Breast epithelium (tissue), 4 donors: ENCODE measurements around the gene PAIP2B. TPM values are rescaled to one million over a fixed set of nuclear protein-coding genes. Genes with fewer than 3 reads are reported as not detected.
A peak's percentile ranks its signal among the peaks of the same experiment; 100 is the strongest.

Experiments used
- DNase-seq, 2 donors: peaks; one replicate each; pipeline ENCODE4 v3.0.0-alpha.2; 2019; ENCODE audit warnings: low spot score in 2 of 2
- H3K27ac ChIP-seq, 2 donors: fragments of 200-600 bp; sonication (generic) in 1 of 2; one replicate each; pipeline ENCODE4 v1.5.1; 2016 to 2019; ENCODE audit warnings: mild to moderate bottlenecking in 1 of 2
- H3K27me3 ChIP-seq, 2 donors: fragments of 200-600 bp; sonication (generic) in 1 of 2; one replicate each; pipeline versions ENCODE4 v1.5.1 to v1.6.0; 2017 to 2019; ENCODE audit warnings: control low read depth in 1 of 2, mild to moderate bottlenecking in 1 of 2
- H3K36me3 ChIP-seq: fragments of 200-600 bp; one replicate; pipeline ENCODE4 v1.5.1; 2019
- H3K4me1 ChIP-seq, 2 donors: fragments of 200-600 bp; sonication (generic); one replicate each; pipeline ENCODE4 v1.5.1; 2016 to 2019; ENCODE audit warnings: control low read depth in 1 of 2
- H3K4me3 ChIP-seq, 3 donors: fragments of 200-600 bp; sonication (generic); 1 replicate in 2 of 3; 2 replicates in 1 of 3; pipeline ENCODE4 v1.5.1; 2016 to 2019; ENCODE audit warnings: mild to moderate bottlenecking in 3 of 3, moderate library complexity in 2 of 3
- H3K9me3 ChIP-seq, 2 donors: fragments of 200-600 bp; sonication (generic) in 1 of 2; one replicate each; pipeline ENCODE4 v1.5.1; 2016 to 2019; ENCODE audit warnings: control low read depth in 1 of 2
- POLR2A ChIP-seq: fragments of 450-650 bp; IDR thresholded peaks from one replicate; pipeline ENCODE4 v1.6.1; 2016; ENCODE audit warnings: antibody characterized with exemption, mild to moderate bottlenecking, moderate library complexity
- POLR2AphosphoS5 ChIP-seq, 3 donors: sonication (generic); formaldehyde crosslinking; IDR thresholded peaks; one replicate each; pipeline ENCODE4 v1.6.1; 2017; ENCODE audit warnings: antibody characterized with exemption in 3 of 3
- intact Hi-C: fragments of 100-400 bp; cut with DNase I; formaldehyde crosslinking; loops from one replicate; pipeline ENCODE4 v1.15.1; 2023; ENCODE audit warnings: low total_unique reads
- total RNA-seq, 3 donors: library from RNA; depleted of rRNA; stranded (reverse); fragments of >200 nt; gene quantifications; one replicate each; pipeline ENCODE4 v1.1.0, GENCODE V29; 2016
- TF ChIP-seq, protein P1 (sequence below), 3 donors: fragments of 450-650 bp; IDR thresholded peaks; one replicate each; pipeline ENCODE4 v1.5.1; 2016 to 2017; ENCODE audit warnings: antibody characterized with exemption in 3 of 3, mild to moderate bottlenecking in 3 of 3, moderate library complexity in 3 of 3

Gene PAIP2B
- total RNA-seq, 3 donors from 2014 or later, result 6.9 to 13.0 (median 9.0) TPM

DNA sequence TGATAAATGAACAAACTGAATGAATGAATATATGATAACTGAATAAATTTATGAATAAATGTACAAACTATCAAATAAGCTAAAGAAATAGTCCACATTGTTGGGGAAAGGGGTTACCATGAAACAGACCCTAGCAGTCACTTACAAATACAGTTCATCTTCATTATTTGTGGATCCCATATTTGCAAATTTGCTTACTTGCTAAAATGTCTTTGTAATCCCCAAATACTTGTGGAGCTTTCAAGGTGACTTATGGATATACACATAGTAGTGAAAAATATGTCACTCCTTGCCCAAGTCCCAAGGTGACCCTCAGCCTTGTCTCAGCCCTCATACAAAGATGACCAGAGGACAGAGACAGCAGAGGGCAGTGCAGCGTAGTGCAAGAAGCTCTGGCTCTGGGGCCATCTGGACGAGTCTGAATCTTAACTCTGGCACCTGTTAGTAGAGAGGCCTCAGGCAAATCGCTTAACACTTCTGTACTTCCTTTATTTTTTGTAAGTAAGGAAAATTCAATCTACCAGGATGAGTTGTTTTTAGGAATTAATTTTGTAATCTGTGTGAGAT is 3.1 kb downstream of the PAIP2B start:
- Histone ChIP-seq H3K4me1 (no peaks in the 10 kb centered on the region), H3K27me3 (no peaks in the 10 kb centered on the region), H3K4me3 (no peak overlapping the region), H3K36me3 (no peaks in the 10 kb centered on the region), H3K9me3 (no peaks in the 10 kb centered on the region), H3K27ac (no peak overlapping the region)
- intact Hi-C loops, result no loop called here
- DNase-seq, result peak; percentile 24 to 52
- TF ChIP-seq POLR2A, result no peak
- TF ChIP-seq, protein P1, sequence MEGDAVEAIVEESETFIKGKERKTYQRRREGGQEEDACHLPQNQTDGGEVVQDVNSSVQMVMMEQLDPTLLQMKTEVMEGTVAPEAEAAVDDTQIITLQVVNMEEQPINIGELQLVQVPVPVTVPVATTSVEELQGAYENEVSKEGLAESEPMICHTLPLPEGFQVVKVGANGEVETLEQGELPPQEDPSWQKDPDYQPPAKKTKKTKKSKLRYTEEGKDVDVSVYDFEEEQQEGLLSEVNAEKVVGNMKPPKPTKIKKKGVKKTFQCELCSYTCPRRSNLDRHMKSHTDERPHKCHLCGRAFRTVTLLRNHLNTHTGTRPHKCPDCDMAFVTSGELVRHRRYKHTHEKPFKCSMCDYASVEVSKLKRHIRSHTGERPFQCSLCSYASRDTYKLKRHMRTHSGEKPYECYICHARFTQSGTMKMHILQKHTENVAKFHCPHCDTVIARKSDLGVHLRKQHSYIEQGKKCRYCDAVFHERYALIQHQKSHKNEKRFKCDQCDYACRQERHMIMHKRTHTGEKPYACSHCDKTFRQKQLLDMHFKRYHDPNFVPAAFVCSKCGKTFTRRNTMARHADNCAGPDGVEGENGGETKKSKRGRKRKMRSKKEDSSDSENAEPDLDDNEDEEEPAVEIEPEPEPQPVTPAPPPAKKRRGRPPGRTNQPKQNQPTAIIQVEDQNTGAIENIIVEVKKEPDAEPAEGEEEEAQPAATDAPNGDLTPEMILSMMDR (IDR thresholded peaks at IDR 0.05), result peak in 2 of 3 donors; percentile 13 to 28

- no peak for TF ChIP-seq POLR2AphosphoS5 (IDR thresholded peaks at IDR 0.05)
- TF ChIP-seq POLR2A, result no peak
- TF ChIP-seq, protein P1 (IDR thresholded peaks at IDR 0.05), result no peak
- intact Hi-C loops, result no loop called here
- Histone ChIP-seq H3K9me3 (no peaks in the 10 kb centered on the region), H3K27me3 (no peaks in the 10 kb centered on the region), H3K36me3 (no peaks in the 10 kb centered on the region), H3K4me3 (no peak overlapping the region), H3K4me1 (no peaks in the 10 kb centered on the region), H3K27ac (no peak overlapping the region)
- DNase-seq, result no peak
These were observed 6.2 kb downstream of the PAIP2B start for GRCh38 chr2:71220743-71221142.

GRCh38 chr2:71216501-71216900 is 10.4 kb downstream of the PAIP2B start:
- no peak overlapping the region for H3K27ac ChIP-seq
- no peaks in the 10 kb centered on the region for H3K36me3 ChIP-seq
- no peaks in the 10 kb centered on the region for H3K27me3 ChIP-seq
- H3K9me3 ChIP-seq, result no peaks in the 10 kb centered on the region
- H3K4me3 ChIP-seq, result no peak overlapping the region
- no peaks in the 10 kb centered on the region for H3K4me1 ChIP-seq
- intact Hi-C loops, result no loop called here
- DNase-seq, result no peak
- TF ChIP-seq, protein P1 (IDR thresholded peaks at IDR 0.05), result no peak
- TF ChIP-seq POLR2AphosphoS5 (IDR thresholded peaks at IDR 0.05) (no peak), POLR2A (no peak)

DNA sequence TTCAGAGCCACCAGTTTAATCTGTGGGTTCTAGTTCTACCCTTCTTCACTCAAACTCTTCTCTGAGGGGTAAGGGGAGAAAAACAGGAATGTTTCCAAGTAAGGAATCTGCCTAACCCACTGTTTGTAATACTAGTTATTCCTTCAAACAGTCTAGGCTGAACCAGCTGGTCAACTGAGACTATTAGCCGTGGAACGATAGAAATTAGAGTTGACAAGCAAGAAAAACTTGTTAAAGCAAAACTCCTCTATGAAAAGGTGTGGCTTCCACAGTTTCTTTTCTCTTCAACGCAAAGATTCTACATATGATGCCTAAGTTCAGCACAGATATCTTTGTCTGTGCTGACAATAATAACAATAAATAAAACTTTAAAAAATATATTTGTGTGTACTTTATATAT is 11.5 kb downstream of the PAIP2B start:
- Histone ChIP-seq H3K27me3 (no peaks in the 10 kb centered on the region), H3K4me1 (no peaks in the 10 kb centered on the region), H3K36me3 (no peaks in the 10 kb centered on the region), H3K27ac (no peak overlapping the region), H3K4me3 (no peak overlapping the region), H3K9me3 (no peaks in the 10 kb centered on the region)
- DNase-seq, result no peak
- TF ChIP-seq, protein P1 (IDR thresholded peaks at IDR 0.05), result no peak
- no peak for TF ChIP-seq POLR2A
- intact Hi-C loops, result no loop called here

GRCh38 chr2:71212336-71212735 is 14.6 kb downstream of the PAIP2B start:
- DNase-seq, result no peak
- H3K27ac ChIP-seq, result no peak overlapping the region
- H3K4me1 ChIP-seq, result no peaks in the 10 kb centered on the region
- no peaks in the 10 kb centered on the region for H3K36me3 ChIP-seq
- no peaks in the 10 kb centered on the region for H3K9me3 ChIP-seq
- intact Hi-C loops, result no loop called here
- TF ChIP-seq, protein P1 (IDR thresholded peaks at IDR 0.05), result no peak
- TF ChIP-seq POLR2AphosphoS5 (IDR thresholded peaks at IDR 0.05), result no peak
- no peak for TF ChIP-seq POLR2A
- H3K27me3 ChIP-seq, result no peaks in the 10 kb centered on the region
- H3K4me3 ChIP-seq, result no peak overlapping the region
